Measurements from ENCODE around the gene TMEM11.
"Not testable (repeated sequence)": the region's sequence is repeated elsewhere in the genome, so short reads cannot be mapped to it uniquely, and the experiment has no call there.

Gene TMEM11

GRCh38 chr17:21242026-21242697, 28.2 kb upstream of the TMEM11 start:
- DNase-seq, result no peak

DNA sequence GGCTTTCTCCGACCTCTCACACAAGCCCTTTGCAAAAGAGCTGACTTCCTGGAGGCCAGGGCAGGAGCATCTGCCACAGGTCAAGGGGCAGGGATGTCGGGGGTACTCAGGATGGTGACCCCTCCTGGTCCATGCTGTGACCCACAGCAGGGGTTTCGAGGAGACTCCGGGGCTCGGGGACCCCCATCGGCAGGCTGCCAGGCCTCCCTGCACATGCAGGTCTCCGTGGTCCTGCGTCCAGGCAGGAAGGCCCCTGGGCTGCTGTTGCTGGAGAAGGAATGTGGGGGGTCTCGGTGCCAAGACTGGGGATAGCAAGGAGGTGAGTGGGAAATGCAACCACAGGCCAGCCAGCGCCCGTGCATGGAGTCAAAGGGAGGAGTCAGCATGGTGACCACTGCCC, 27.6 kb upstream of the TMEM11 start:
- DNase-seq, result no peak

- no peak for DNase-seq
Observed at GRCh38 chr17:21240369-21241055, 26.6 kb upstream of the TMEM11 start.

DNA sequence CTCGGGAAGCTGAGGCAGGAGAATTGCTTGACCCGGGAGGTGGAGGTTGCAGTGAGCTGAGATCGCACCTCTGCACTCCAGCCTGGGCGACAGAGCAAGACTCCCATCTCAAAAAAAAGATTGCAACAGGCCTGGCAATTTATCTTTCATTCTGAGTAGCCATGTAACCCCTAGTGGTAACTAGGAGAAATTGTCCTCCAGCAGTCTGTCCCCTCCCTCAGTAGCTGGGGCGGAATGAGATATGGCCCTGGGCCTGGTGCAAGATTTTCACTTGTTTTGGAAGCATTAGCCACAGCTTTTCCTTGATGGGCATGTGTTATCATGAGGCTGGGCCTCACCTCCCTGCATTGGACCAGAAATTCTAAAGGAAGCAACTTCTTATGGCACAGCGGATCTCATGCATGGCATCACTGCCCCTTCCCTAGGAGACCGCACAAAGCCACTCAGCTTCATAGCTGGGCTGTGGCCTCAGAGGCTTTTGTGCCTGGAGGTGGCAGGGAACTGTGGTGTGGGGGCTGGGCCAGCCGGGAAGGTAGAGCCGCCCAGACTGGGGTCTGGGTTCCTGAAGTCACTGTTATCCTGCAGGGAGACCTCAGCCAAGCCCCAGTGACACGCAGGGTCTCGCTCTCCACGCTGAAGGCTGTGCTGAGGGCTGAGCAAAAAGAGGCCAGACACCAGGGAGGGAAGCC, 25.9 kb upstream of the TMEM11 start:
- no peak for DNase-seq

DNA sequence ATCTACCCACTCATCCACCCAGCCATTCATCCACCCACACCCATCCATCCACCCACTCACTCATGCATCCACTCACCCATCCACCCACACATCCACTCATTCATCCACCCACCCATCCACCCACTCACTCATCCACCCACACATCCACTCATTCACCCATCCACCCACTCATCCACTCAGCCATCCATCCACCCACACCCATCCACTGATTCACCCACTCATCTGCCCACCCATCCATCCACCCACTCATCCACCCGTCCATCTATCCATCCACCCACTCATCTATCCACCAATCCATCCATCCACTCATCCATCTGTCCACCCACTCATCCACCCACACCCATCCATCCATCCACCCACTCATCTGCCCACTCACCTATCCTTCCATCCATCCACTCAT, 22.0 kb upstream of the TMEM11 start:
- DNase-seq, result no peak

- DNase-seq, result no peak
Observed at GRCh38 chr17:21233581-21234347, 19.8 kb upstream of the TMEM11 start.

DNA sequence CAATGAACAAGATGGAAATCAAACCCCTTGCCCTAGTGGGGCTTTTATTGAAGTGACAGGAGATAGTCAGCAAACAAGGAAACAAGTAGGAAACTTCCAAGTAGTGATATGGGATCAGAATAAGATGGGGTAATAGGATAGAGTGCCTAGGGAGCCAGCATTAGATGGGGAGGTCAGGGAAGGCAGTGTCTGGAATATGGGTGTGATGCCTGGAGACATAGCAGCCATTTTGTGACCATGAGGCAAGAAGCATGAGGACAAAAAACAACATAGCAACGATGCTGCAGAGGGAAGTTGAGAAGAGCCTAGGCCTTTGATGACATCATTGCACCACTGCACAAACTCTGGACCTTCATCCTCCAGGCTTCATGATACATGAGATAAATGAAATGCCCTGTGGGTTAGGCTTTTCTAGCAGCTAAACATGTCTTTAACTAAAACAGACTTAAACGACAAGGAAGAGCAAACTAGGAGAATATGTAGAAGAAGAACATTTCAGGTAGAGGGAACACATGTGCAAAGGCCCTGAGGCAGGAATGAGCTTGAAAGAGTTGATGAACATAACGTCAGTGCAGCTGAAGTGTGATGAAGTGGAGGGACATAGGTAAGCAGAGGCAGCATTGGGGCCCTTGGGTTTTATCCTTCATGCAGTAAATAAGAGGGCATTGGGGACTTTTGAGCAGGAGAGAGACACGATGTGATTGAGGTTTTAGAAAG, 18.2 kb upstream of the TMEM11 start:
- no peak for DNase-seq

- no peak for DNase-seq
Observed at GRCh38 chr17:21231533-21231932, 17.6 kb upstream of the TMEM11 start.

DNA sequence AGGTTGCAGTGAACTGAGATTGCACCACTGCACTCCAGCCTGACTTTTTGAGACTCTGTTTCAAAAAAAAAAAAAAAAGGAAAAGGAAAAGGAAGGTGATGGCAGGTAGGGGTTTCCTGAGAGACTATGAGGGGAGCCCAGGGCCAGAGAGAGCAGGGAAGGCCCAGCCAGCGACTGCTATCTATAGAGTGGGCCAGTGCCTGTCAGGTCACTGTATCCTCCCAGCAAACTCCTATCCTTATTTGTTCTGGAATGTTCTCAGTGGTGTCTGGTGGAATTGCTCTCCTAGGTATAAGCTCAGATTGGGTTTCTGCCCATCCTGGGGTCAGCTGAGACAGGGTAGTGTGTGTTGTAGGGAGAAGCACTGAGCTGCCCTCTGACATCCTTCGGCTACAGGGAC, 14.9 kb upstream of the TMEM11 start:
- no peak for DNase-seq

DNA sequence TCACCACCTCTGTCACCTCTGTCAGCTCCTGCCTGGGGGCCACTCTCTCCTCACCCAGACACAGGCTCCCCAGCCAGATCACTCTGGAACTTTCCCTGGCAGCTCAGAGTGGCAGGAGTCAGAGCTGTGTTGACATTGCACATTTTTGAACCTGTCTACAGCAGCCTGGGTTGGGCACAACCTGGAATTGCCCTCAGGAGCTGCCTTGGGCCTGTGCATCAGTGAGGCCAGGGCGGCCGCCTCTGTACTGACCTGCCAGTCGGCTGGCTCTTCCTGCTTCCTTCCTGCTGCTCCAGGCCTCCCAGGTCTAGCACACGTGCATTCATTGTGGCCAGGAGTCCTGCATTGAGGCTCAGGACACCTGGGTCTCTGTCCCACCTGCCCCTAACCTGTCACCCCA, 14.2 kb upstream of the TMEM11 start:
- no peak for DNase-seq

- not testable (repeated sequence) for DNase-seq
Observed at GRCh38 chr17:21227277-21227676, 13.3 kb upstream of the TMEM11 start.

DNA sequence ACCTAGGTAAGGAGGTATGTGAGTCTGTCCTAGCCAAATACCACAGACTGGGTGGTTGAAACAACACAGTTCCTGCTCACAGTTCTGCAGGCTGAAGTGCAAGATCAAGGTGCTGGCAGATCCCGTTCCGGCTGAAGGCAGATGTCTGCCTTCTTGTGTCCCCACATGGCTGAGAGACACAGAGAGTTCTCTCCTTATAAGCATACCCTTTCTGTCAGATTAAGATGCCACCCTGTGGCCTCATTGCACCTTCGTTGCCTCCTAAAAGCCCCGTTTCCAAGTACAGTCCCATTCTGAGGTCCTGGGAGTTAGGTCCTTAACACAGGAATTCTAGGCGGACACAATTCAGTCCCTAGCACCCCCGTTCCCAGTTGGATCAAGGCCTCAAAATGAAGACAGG, 9.1 kb upstream of the TMEM11 start:
- DNase-seq, result no peak

DNA sequence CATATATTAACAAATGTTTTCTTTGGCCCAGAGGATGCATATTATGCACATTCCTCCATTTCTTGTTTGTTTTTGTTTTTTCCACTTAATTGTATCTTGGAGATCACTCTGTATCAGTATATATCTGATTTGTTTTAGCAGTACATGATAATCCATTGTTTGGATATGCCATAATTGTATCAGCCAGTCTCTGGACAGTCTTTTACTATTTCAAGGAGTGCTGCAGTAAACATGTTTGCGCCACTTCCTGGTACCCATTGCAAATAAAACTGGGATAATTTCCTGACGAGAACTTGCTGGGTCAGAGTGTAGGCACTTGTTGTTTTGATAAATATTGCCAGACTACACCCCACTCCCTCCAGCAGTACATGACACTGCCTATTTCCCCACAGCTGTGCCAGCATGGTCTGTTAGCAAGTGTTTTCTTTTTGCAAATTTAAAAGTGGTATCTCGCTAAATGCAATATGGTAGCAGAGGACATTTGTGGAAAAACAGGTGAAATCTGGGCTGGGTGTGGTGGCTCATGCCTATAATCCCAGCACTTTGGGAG, 4.9 kb upstream of the TMEM11 start:
- DNase-seq, result no peak

GRCh38 chr17:21218101-21218500, 4.1 kb upstream of the TMEM11 start:
- no peak for DNase-seq

DNA sequence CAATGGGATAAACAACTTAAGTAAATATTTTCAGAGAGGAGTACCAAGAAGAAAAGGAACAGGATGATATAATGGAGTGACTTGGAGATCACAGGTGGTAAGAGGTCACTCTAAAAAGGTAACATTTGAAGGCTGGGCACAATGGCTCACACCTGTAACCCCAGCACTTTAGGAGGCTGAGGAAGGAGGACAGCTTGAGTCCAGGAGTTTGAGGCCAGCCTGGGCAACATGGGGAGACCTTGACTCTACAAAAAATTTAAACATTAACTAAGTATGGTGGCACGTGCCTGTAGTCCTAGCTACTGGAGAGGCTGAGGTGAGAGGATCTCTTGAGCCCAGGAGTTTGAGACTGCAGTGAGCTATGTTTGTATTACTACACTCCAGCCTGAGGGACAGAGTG, 3.4 kb upstream of the TMEM11 start:
- no peak for DNase-seq

DNA sequence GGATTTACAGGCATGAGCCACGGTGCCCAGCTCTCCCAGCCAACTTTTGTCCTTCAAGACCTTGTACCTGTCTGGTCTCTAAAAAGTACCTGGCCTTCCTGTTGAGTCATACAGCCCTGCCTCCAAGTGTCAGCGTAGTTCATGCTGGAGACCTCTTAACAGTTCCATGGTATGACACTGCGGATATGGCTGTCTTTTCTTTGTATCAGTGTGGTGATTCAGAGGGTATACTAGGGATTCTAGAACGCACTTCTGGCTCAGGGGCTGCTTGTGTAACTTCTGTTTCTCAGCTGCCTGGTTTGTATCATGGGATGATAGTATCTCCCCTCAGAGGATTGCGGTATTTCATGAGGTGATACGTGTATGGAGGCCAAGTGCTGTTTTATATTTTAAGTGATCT, 2.0 kb upstream of the TMEM11 start:
- no peak for DNase-seq

- DNase-seq, result no peak
Observed at GRCh38 chr17:21214777-21215541, 998 bp upstream of the TMEM11 start.

DNA sequence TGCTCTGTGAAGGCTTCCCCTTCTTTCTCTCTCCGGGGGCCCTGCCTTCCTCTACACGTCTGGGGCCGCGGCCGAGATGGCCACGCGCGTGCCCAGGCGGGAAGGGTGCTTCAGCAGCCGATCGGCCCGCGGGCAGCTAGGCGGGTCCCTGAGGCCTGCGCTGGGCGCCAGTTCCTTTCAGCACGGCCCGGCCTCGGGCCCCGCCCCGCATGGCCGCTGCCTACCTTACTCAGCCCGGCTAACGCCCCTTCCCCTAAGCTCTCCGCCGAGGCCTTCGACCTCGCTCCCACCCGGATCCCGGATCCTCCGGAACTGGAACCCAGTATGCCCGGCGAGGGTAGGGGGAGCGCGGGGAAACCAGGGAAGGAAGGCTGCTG, 335 bp downstream of the TMEM11 start:
- no peak for DNase-seq

DNA sequence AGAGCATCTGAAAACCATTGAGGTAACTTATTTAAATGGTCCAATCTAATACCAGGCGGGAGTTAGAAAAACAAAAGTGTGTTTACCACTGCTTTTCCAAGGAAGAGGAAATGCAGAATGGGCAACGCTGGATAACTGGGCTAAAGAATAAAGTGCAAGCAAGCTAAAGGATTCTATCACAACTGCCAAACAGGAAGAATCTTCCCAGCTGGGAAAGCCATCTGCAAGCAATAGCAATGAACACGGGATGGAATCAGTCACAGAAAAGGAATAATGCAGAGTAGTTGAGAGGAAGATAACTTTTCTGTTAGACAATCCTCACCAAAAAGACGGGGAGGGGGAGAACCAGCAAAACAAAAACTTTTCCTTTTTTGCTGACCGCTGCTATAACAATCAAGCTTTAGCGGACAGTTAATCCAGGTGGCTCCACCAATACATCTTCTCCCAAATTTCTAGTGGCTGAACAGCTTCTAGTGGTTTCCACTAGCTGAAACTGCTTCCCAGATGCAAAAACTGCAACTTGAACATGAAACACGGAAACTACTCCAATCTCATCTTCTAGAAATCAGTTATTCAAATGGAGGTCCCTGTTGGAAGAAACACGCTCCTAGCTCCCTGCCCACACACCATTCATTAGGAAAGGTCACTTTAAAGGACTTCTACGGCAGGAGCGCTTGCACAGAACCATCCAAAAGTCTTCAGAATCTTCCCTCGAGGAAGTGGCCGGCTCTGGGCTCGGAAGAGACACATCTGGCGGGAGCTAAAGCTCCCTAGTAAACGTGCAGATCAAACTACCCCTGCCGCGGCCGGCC, 929 bp downstream of the TMEM11 start:
- DNase-seq, result no peak

DNA sequence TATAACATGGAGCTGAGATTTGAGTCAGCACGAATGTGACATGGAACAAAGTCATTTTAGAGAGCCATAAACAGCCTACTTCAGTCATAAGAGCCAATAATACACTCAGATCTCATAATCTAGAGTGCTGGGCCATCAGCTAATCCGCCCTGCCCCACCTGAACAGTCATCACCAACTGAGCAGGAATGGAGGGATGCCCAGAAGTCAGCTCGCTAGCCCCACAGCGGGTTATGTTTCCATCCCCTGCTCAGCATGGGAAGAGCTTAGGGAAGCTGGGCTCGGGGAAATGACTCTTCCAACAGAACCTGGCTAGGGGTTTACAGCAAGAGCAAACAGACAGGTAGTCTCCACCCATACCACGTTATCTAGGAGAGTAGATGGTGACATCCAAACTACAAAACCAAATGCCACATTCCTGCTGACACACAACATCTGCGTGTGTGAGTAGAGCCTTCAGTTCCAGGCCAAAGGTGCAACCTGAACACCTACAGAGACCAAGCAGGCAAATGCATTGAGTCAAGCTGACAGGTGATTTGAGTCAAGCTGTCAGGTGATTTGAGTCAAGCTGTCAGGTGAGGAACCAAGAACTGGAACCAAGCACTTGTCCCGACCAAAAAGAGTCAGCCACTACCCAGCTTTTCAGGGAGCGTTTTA, 2.0 kb downstream of the TMEM11 start:
- DNase-seq, result no peak

Data from NCI-H446 treated with DMSO at 0.1 percent for 48 hours (cell line).